ENCODE data around the gene MARCKSL1.

Gene MARCKSL1

GRCh38 chr1:32331549-32331948, 4.5 kb downstream of the MARCKSL1 start:
- H3K4me3 Mint-ChIP-seq: no peak overlapping the region
- H3K27ac Mint-ChIP-seq: peak overlapping the region; percentile 12
- peaks cover 52% of the 10 kb centered on the region for H3K36me3 Mint-ChIP-seq (ENCODE audit: low read depth)

GRCh38 chr1:32330558-32331151, 5.4 kb downstream of the MARCKSL1 start:
- Mint-ChIP-seq H3K4me3 (no peak overlapping the region), H3K27me3 (ENCODE audit: low read depth) (no peaks in the 10 kb centered on the region), H3K9me3 (no peaks in the 10 kb centered on the region), H3K27ac (peak overlapping the region; percentile 36), H3K4me1 (ENCODE audit: low read depth) (peaks cover 22% of the 10 kb centered on the region), H3K36me3 (ENCODE audit: low read depth) (peaks cover 54% of the 10 kb centered on the region)

More at GRCh38 chr1:32331549-32331948, 4.5 kb downstream of the MARCKSL1 start:
- no peaks in the 10 kb centered on the region for H3K27me3 Mint-ChIP-seq (ENCODE audit: low read depth)
- H3K4me1 Mint-ChIP-seq (ENCODE audit: low read depth): peaks cover 22% of the 10 kb centered on the region
- no peaks in the 10 kb centered on the region for H3K9me3 Mint-ChIP-seq

- Mint-ChIP-seq H3K36me3 (ENCODE audit: low read depth) (peaks cover 57% of the 10 kb centered on the region), H3K9me3 (no peaks in the 10 kb centered on the region), H3K27me3 (ENCODE audit: low read depth) (no peaks in the 10 kb centered on the region)
These were observed 6.0 kb downstream of the MARCKSL1 start for GRCh38 chr1:32329931-32330466.

GRCh38 chr1:32327204-32327603, 8.8 kb downstream of the MARCKSL1 start:
- H3K36me3 Mint-ChIP-seq (ENCODE audit: low read depth): peaks cover 54% of the 10 kb centered on the region
- no peak overlapping the region for H3K4me3 Mint-ChIP-seq
- H3K4me1 Mint-ChIP-seq (ENCODE audit: low read depth): peaks cover 16% of the 10 kb centered on the region
- no peaks in the 10 kb centered on the region for H3K9me3 Mint-ChIP-seq
- H3K27ac Mint-ChIP-seq: no peak overlapping the region
- no peaks in the 10 kb centered on the region for H3K27me3 Mint-ChIP-seq (ENCODE audit: low read depth)

More at GRCh38 chr1:32329931-32330466, 6.0 kb downstream of the MARCKSL1 start:
- peaks cover 21% of the 10 kb centered on the region for H3K4me1 Mint-ChIP-seq (ENCODE audit: low read depth)
- H3K4me3 Mint-ChIP-seq: no peak overlapping the region
- H3K27ac Mint-ChIP-seq: peak overlapping the region; percentile 67

- Mint-ChIP-seq H3K4me3 (peak overlapping the region; percentile 34), H3K27me3 (ENCODE audit: low read depth) (no peaks in the 10 kb centered on the region), H3K9me3 (no peaks in the 10 kb centered on the region), H3K36me3 (ENCODE audit: low read depth) (peaks cover 24% of the 10 kb centered on the region), H3K4me1 (ENCODE audit: low read depth) (peaks cover 29% of the 10 kb centered on the region), H3K27ac (peak overlapping the region; percentile 77)
These were observed 14.2 kb downstream of the MARCKSL1 start for GRCh38 chr1:32321712-32322291.

- Mint-ChIP-seq H3K27me3 (ENCODE audit: low read depth) (no peaks in the 10 kb centered on the region), H3K4me3 (no peak overlapping the region), H3K36me3 (ENCODE audit: low read depth) (peaks cover 27% of the 10 kb centered on the region), H3K9me3 (no peaks in the 10 kb centered on the region), H3K4me1 (ENCODE audit: low read depth) (peaks cover 27% of the 10 kb centered on the region), H3K27ac (no peak overlapping the region)
These were observed 17.7 kb downstream of the MARCKSL1 start for GRCh38 chr1:32318127-32318869.

- H3K36me3 Mint-ChIP-seq (ENCODE audit: low read depth): peaks cover 23% of the 10 kb centered on the region
- H3K9me3 Mint-ChIP-seq: no peaks in the 10 kb centered on the region
- no peak overlapping the region for H3K27ac Mint-ChIP-seq
- no peaks in the 10 kb centered on the region for H3K27me3 Mint-ChIP-seq (ENCODE audit: low read depth)
- peaks cover 18% of the 10 kb centered on the region for H3K4me1 Mint-ChIP-seq (ENCODE audit: low read depth)
- H3K4me3 Mint-ChIP-seq: no peak overlapping the region
These were observed 19.1 kb downstream of the MARCKSL1 start for GRCh38 chr1:32316903-32317277.

GRCh38 chr1:32311709-32312393, 24.2 kb downstream of the MARCKSL1 start:
- Mint-ChIP-seq H3K27ac (no peak overlapping the region), H3K4me3 (no peak overlapping the region), H3K9me3 (no peaks in the 10 kb centered on the region), H3K36me3 (ENCODE audit: low read depth) (peaks cover 19% of the 10 kb centered on the region), H3K4me1 (ENCODE audit: low read depth) (peaks cover 33% of the 10 kb centered on the region), H3K27me3 (ENCODE audit: low read depth) (no peaks in the 10 kb centered on the region)

GRCh38 chr1:32309960-32310359, 26.1 kb downstream of the MARCKSL1 start:
- peaks cover 31% of the 10 kb centered on the region for H3K4me1 Mint-ChIP-seq (ENCODE audit: low read depth)
- no peaks in the 10 kb centered on the region for H3K9me3 Mint-ChIP-seq
- H3K4me3 Mint-ChIP-seq: no peak overlapping the region
- no peaks in the 10 kb centered on the region for H3K27me3 Mint-ChIP-seq (ENCODE audit: low read depth)
- no peak overlapping the region for H3K27ac Mint-ChIP-seq
- peaks cover 24% of the 10 kb centered on the region for H3K36me3 Mint-ChIP-seq (ENCODE audit: low read depth)

GRCh38 chr1:32307324-32307723, 28.7 kb downstream of the MARCKSL1 start:
- peaks cover 34% of the 10 kb centered on the region for H3K4me1 Mint-ChIP-seq (ENCODE audit: low read depth)
- peak overlapping the region; percentile 56 for H3K27ac Mint-ChIP-seq

GRCh38 chr1:32305310-32305709, 30.7 kb downstream of the MARCKSL1 start:
- H3K27me3 Mint-ChIP-seq (ENCODE audit: low read depth): no peaks in the 10 kb centered on the region
- no peak overlapping the region for H3K4me3 Mint-ChIP-seq
- peaks cover 31% of the 10 kb centered on the region for H3K4me1 Mint-ChIP-seq (ENCODE audit: low read depth)
- H3K36me3 Mint-ChIP-seq (ENCODE audit: low read depth): peaks cover 37% of the 10 kb centered on the region
- H3K27ac Mint-ChIP-seq: no peak overlapping the region
- no peaks in the 10 kb centered on the region for H3K9me3 Mint-ChIP-seq

More at GRCh38 chr1:32307324-32307723, 28.7 kb downstream of the MARCKSL1 start:
- Mint-ChIP-seq H3K27me3 (ENCODE audit: low read depth) (no peaks in the 10 kb centered on the region), H3K9me3 (no peaks in the 10 kb centered on the region), H3K4me3 (no peak overlapping the region), H3K36me3 (ENCODE audit: low read depth) (peaks cover 33% of the 10 kb centered on the region)

- H3K4me3 Mint-ChIP-seq: no peak overlapping the region
- H3K27me3 Mint-ChIP-seq (ENCODE audit: low read depth): no peaks in the 10 kb centered on the region
- H3K4me1 Mint-ChIP-seq (ENCODE audit: low read depth): peaks cover 28% of the 10 kb centered on the region
- H3K27ac Mint-ChIP-seq: no peak overlapping the region
- H3K9me3 Mint-ChIP-seq: no peaks in the 10 kb centered on the region
- peaks cover 38% of the 10 kb centered on the region for H3K36me3 Mint-ChIP-seq (ENCODE audit: low read depth)
These were observed 31.9 kb downstream of the MARCKSL1 start for GRCh38 chr1:32303997-32304622.

- peaks cover 22% of the 10 kb centered on the region for H3K4me1 Mint-ChIP-seq (ENCODE audit: low read depth)
- H3K36me3 Mint-ChIP-seq (ENCODE audit: low read depth): peaks cover 38% of the 10 kb centered on the region
- H3K27me3 Mint-ChIP-seq (ENCODE audit: low read depth): no peaks in the 10 kb centered on the region
- no peak overlapping the region for H3K27ac Mint-ChIP-seq
- no peak overlapping the region for H3K4me3 Mint-ChIP-seq
- no peaks in the 10 kb centered on the region for H3K9me3 Mint-ChIP-seq
These were observed 32.7 kb downstream of the MARCKSL1 start for GRCh38 chr1:32303358-32303757.

- peaks cover 34% of the 10 kb centered on the region for H3K4me1 Mint-ChIP-seq (ENCODE audit: low read depth)
- H3K4me3 Mint-ChIP-seq: no peak overlapping the region
- H3K36me3 Mint-ChIP-seq (ENCODE audit: low read depth): peaks cover 38% of the 10 kb centered on the region
- H3K9me3 Mint-ChIP-seq: no peaks in the 10 kb centered on the region
- no peaks in the 10 kb centered on the region for H3K27me3 Mint-ChIP-seq (ENCODE audit: low read depth)
- H3K27ac Mint-ChIP-seq: no peak overlapping the region
These were observed 36.7 kb downstream of the MARCKSL1 start for GRCh38 chr1:32299327-32299726.

Data from T-helper 1 cell treated with Interleukin-12 subunit alpha and Interleukin-12 subunit beta and Interleukin-4 antibody, amounts not matched to agents 30 μg/mL and 1 μg/mL, for 36 hours (primary cell).